GM21390 (cell line): ENCODE data around the gene ACAD8.

Source experiments
- ATAC-seq: cut with Tn5 transposase; IDR thresholded peaks from one replicate; pipeline ENCODE4 v1.9.1; 2021; ENCODE audit not compliant: unreplicated experiment

The ACAD8 gene

GRCh38 chr11:134288486-134288885 is 35.1 kb downstream of the ACAD8 start:
- ATAC-seq, result no peak

GRCh38 chr11:134289167-134289566 is 35.8 kb downstream of the ACAD8 start:
- ATAC-seq, result no peak

- ATAC-seq, result no peak
These were observed 36.4 kb downstream of the ACAD8 start for GRCh38 chr11:134289789-134290188.

GRCh38 chr11:134290646-134291045 is 37.3 kb downstream of the ACAD8 start:
- no peak for ATAC-seq

GRCh38 chr11:134291196-134291595 is 37.8 kb downstream of the ACAD8 start:
- ATAC-seq, result no peak

- ATAC-seq, result no peak
These were observed 39.3 kb downstream of the ACAD8 start for GRCh38 chr11:134292661-134293060.

GRCh38 chr11:134293119-134294113 is 40.0 kb downstream of the ACAD8 start:
- no peak for ATAC-seq

GRCh38 chr11:134294664-134295063 is 41.3 kb downstream of the ACAD8 start:
- no peak for ATAC-seq

GRCh38 chr11:134312223-134312622 is 58.9 kb downstream of the ACAD8 start:
- ATAC-seq, result no peak

- no peak for ATAC-seq
These were observed 59.4 kb downstream of the ACAD8 start for GRCh38 chr11:134312807-134313206.

- no peak for ATAC-seq
These were observed 60.0 kb downstream of the ACAD8 start for GRCh38 chr11:134313379-134313778.

- no peak for ATAC-seq
These were observed 60.6 kb downstream of the ACAD8 start for GRCh38 chr11:134313821-134314607.
